ENCODE results near the gene C6orf52. TPM values are rescaled to one million over a fixed set of nuclear protein-coding genes. Genes with fewer than 3 reads are reported as not detected.

Gene C6orf52
- total RNA-seq, 1 donor from 2014 or later: 1.7 TPM

DNA sequence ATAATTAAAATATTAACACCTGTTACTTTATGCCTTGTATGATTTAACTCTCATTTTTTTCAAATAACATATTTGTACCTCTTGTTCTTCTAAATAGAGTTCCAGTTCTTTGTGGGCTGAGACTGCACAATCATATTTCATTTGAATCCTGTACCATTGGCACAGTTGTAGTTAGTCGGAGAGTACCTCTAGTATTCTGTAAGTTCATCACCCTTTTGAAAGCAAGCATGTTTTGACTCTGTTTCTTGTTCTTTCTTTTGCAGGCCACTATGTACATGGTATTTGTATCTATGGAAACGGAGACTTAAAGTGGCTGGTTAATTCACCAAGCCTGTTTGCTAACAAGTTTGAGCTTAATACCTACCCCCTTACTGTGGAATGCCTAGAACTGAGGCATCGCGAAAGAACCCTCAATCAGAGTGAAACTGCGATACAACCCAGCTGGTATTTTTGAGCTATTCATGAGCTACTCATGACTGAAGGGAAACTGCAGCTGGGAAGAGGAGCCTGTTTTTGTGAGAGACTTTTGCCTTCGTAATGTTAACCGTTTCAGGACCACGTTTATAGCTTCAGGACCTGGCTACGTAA, 68.2 kb downstream of the C6orf52 start:
- H3K36me3 Mint-ChIP-seq (ENCODE audit: low read depth): peaks cover 12% of the 10 kb centered on the region
- H3K4me3 Mint-ChIP-seq (ENCODE audit: low read depth): no peak overlapping the region
- DNase-seq (ENCODE audit: low spot score): no peak
- H3K27me3 Mint-ChIP-seq (ENCODE audit: low read depth): no peaks in the 10 kb centered on the region
- H3K4me1 Mint-ChIP-seq (ENCODE audit: low read depth): no peaks in the 10 kb centered on the region
- H3K27ac Mint-ChIP-seq: no peak overlapping the region
- no peaks in the 10 kb centered on the region for H3K9me3 Mint-ChIP-seq
- intact Hi-C loops (cut with micrococcal nuclease): no loop called here

GRCh38 chr6:10624836-10625235, 69.6 kb downstream of the C6orf52 start:
- no peaks in the 10 kb centered on the region for H3K27me3 Mint-ChIP-seq (ENCODE audit: low read depth)
- intact Hi-C loops (cut with micrococcal nuclease): no loop called here
- no peak for DNase-seq (ENCODE audit: low spot score)
- no peak overlapping the region for H3K4me3 Mint-ChIP-seq (ENCODE audit: low read depth)
- peaks cover 13% of the 10 kb centered on the region for H3K36me3 Mint-ChIP-seq (ENCODE audit: low read depth)
- no peak overlapping the region for H3K27ac Mint-ChIP-seq
- H3K9me3 Mint-ChIP-seq: no peaks in the 10 kb centered on the region
- no peaks in the 10 kb centered on the region for H3K4me1 Mint-ChIP-seq (ENCODE audit: low read depth)

- Mint-ChIP-seq H3K36me3 (ENCODE audit: low read depth) (peaks cover 13% of the 10 kb centered on the region), H3K4me1 (ENCODE audit: low read depth) (no peaks in the 10 kb centered on the region), H3K27ac (no peak overlapping the region), H3K9me3 (no peaks in the 10 kb centered on the region), H3K27me3 (ENCODE audit: low read depth) (no peaks in the 10 kb centered on the region), H3K4me3 (ENCODE audit: low read depth) (no peak overlapping the region)
- DNase-seq (ENCODE audit: low spot score): no peak
- intact Hi-C loops (cut with micrococcal nuclease): no loop called here
Observed at GRCh38 chr6:10621847-10622246, 72.6 kb downstream of the C6orf52 start.

Other genes starting within 250 kb of the C6orf52 start
- 2.0 and 2.8 TPM in 2 replicates for gene GCNT2, start 173.3 kb downstream of the C6orf52 start, total RNA-seq
- 27.9 and 28.8 TPM in 2 replicates for gene PAK1IP1, start 356 bp upstream of the C6orf52 start, total RNA-seq
- 61.3 and 65.4 TPM in 2 replicates for gene TMEM14C, start 28.5 kb upstream of the C6orf52 start, total RNA-seq
- gene TMEM14B, start 53.2 kb upstream of the C6orf52 start, total RNA-seq: 85.3 and 94.0 TPM in 2 replicates
- 0.41 and 0.71 TPM in 2 replicates for gene MAK, start 143.9 kb upstream of the C6orf52 start, total RNA-seq
- gene GCM2, start 187.4 kb upstream of the C6orf52 start, total RNA-seq: not detected in 2 replicates
- gene SYCP2L, start 192.4 kb upstream of the C6orf52 start, total RNA-seq: 0.11 and 0.23 TPM in 2 replicates